Stimulated activated CD8-positive, alpha-beta memory T cell treated with anti-CD3 and anti-CD28 coated beads, Interleukin-4, amount 100 ng/mL, for 4 hours (primary cell): ENCODE measurements around the gene CABLES1.

Experiments used
- DNase-seq, 2 donors: peaks; one replicate each; pipeline ENCODE4 v3.0.0-alpha.2; 2020; ENCODE audit warnings: low read depth in 2 of 2, low spot score in 1 of 2

The CABLES1 gene

DNA sequence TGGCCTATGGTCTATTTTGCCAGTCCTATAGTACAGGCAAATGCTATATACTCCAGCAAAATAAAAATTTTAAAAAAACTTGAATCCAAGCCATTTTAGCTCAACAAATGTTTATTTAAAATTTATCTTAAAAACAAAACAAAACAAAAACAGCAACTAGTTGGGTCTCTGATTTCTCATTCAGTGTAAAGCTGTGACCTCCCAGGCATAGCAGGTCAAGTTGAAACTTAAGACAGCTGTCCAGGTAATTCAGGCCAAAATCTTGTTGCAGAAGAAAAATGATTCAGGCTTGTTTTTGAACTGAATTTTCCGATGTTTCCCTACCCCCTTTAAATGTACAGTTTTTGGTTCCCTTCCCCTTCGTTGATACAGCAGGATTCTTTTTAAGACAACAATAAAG is 58.5 kb downstream of the CABLES1 start:
- DNase-seq, result no peak

DNA sequence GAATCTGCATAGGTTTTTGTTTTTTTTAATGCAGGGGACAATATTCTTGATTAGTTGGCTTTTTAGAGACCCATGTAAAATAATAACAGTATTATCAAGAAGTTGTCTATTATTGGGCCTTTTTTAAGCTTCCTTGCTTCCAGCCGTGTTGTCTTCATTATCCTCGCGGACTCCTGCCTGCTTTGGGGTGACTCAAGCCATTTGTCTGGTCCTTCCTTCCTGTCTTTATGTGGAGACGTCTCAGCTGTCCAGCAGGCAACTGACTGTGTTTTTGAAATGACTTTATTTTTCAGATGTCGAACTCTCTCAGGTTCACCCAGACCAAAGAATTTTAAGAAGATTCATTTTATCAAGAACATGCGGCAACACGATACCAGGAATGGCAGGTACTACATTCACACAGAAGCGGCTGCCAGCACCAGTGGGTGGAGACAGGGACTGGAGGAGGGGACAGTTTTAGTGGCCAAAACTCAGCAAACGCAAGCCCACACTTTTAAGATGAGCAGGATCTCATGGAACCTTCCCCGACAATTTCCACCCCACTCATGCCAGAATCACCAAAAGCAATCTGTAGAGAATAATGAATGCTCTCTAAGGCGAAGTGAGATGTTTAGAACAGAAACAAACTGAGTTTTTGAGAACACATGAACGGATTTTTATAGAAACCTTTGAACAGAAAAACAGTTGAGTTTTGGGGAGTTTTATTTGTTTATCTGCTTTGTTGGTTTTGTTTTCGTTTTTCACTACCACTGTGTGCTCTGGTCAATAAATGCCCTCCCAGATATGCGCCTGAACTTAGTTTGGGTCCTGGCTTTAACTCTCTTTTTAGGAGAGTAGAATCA is 59.1 kb downstream of the CABLES1 start:
- no peak for DNase-seq

- DNase-seq, result no peak
Observed at GRCh38 chr18:23194997-23195957, 60.0 kb downstream of the CABLES1 start.

GRCh38 chr18:23196119-23197007 is 61.1 kb downstream of the CABLES1 start:
- DNase-seq, result no peak

DNA sequence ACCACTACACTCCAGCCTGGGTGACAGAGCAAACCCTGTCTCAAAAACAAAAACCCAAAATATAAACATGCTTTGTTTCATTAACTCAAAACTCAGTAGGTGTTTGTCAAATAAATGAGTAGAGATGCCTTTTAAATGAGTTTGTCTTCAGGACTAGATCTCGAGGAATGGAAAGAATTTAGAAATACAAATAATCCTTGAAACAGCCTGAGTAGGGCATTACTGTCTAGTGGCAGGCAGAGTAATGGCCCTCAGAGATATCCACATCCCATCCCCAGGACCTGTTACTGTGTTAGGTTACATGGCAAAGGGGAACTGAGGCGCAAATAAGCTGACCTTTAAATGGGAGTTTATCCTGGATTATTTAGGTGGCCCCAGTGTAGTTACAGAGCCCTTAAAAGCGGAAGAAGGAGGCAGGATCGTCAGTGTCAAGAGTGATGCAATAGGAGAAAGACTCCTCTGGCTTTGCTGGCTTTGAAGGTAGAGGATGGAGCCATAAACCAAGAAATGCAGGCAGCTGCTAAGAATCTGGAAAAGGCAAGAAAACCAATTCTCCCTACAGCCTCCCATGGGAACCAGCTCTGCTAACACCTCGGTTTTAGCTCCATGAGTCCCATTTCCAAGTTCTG is 63.0 kb downstream of the CABLES1 start:
- DNase-seq, result no peak

DNA sequence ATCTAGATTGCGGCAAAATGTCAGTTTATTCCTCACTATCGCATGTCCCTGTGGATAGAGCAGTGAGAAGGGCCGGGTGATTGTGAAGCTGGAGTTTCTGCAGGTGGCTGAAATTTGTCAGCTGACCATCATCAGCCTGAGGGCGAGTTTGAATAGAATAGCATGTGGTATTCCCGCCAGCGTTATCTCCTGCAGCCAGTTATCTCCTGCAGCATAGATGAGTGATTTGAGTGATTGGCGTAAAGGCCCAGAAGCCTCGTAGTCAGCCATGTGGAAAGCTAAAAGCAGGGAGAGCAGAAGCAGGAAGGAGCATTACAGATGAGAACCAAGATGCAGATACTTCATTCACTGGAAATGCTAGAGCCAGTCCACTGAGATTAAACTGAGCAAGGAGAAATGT is 65.5 kb downstream of the CABLES1 start:
- no peak for DNase-seq

GRCh38 chr18:23201741-23202140 is 66.5 kb downstream of the CABLES1 start:
- no peak for DNase-seq

DNA sequence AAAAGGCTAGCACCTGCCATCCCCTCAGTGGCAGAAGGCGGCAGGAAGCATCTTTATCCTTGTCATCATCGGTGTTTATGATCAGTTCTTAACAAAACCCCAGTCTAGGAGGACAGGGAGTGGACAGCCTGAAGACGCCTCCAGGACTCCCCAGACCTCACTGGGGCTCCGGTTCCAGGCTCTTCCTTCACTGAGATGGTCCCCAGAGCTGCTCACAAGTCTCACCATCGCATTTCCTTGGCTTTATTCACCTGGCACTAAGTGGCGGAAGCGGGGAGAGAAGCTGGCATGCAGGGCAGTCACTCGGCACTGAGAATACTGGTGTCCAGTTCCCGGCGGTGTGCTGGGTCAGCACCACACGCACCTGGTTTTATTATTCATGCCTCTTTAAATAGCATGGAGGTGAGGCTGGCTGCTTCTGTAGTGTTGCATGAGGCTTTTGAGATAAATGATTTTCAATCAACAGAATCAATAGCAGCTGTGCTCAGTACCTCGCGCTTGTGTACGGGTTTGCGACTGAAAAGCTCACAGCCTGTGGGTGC is 68.7 kb downstream of the CABLES1 start:
- DNase-seq, result no peak

GRCh38 chr18:23204589-23205235 is 69.4 kb downstream of the CABLES1 start:
- no peak for DNase-seq

DNA sequence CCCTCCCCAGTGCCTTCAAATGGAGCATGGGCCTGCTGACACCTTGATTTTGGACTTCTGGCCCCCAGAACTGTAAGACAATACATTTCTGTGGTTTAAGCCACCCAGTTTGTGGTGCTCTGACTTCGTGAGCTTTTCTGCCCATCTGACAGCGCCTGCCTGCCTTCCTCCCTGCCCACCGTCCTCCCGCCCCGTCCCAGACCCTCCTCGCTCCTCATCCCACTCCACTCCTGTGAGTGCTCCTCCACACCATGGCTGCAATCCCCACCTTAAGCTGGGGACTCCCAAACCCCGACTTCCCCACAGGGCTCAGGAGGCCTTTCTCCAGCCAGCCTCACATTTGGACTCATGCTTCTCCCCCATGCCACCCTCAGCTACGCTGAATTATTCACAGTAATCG is 70.7 kb downstream of the CABLES1 start:
- DNase-seq, result no peak

DNA sequence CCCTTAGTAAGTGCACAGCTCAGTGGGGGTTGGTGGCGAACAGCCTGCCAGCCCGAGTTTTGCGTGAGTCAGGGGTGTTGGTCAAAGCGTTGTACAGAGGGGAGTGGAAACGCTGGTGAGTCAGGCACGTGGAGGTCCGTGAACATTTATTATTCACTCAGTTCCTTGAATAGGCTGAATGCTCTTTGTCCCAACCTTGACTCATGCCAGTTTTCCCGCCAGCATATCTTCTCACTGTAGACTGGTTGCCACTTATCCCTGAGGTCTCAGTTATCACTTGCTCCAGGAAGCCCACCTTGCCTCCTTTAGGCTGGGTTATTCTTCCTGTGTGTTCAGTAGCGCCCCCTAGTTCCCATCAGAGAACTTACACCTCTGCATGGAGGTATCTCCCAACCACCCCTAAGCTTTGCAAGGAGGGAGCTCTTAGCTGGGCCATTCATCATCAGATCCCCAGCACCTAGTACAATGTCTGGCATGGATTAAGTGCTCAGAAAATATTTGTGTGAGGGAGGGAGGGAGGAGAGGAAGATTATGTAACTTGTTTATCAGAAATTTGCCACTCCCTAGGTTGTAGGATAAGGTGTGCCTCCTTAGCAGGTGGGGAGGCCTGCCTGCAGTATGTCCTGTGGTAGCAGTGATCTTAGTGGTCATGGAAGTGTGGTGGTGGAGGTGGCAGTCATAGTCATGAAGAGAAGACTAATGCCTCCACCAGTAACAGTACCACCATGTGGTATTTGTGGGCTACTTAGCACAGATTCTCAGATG is 72.1 kb downstream of the CABLES1 start:
- no peak for DNase-seq

DNA sequence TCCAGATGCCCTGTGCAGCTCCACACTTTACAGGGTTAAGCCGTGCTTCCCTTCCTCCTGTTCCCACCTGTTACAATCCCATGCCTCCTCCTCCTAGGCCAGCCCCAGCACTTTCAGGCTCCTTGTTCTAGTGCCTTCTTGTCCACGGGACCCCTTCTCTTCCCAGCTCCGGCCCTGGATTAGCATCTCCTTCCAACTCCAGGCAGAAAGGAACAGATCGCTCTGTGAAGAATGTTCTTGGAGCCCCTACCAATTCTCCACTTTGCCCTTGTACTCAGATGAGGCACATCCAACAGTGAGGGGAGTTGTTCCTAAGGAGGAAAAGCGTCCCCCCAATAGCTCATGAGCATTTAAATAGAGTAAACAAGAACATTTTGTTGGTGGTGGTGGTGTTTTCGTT is 72.7 kb downstream of the CABLES1 start:
- DNase-seq, result no peak

DNA sequence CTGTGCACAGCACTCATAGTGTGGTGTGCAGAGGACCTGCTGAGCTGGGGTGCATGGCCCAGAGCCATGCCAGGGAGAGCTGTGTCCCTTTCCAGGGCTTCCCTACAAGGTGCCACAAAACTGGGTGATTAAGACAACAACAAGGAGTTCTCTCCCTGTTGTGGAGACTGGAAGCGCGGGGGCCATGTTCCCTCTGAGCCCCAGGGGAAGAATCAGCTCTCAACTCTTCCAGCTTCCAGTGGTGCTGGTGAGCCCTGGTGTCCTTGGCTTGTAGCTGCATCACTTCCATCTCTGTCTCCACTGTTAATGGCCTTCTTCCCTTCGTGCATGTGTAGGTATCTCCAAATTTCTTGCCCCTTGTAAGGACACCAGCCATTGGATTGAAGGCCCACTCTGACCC is 73.3 kb downstream of the CABLES1 start:
- no peak for DNase-seq

DNA sequence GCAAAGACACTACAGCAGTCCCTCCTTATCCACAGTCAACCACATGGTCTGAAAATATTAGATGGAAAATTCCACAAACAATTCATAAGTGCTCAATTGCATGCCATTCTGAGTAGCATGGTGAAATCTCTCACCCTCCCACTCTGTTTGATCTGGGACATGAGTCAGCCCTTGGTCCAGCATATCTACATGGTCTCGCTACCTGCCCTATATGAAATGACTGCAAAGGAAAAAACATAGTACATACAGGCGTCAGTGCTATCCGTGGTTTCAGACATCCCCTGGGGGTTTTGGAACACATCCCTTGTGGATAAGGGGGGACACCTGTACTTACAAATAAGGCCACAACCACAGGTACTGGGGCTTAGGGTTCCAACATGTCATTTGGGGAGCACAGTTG is 73.7 kb downstream of the CABLES1 start:
- DNase-seq, result no peak

DNA sequence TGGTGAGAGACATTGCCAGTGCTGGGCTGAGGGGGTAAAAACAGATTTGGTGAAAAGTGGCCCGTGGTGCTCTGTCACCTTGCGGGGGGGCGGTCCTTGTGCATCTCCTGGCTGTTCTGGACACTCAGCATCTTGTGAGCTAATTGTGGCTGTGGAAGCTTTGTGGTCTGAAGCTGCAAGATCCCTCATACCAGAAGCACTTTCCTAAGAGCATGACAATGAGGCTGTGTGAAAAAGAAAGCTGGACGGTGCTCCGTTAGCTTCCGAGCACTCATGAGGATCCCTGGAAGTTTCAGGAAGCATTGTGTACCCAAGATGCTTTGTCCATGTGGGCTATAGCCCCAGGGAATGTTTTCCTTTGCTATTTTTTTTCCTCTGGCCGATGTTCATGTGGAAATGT is 74.5 kb downstream of the CABLES1 start:
- no peak for DNase-seq

DNA sequence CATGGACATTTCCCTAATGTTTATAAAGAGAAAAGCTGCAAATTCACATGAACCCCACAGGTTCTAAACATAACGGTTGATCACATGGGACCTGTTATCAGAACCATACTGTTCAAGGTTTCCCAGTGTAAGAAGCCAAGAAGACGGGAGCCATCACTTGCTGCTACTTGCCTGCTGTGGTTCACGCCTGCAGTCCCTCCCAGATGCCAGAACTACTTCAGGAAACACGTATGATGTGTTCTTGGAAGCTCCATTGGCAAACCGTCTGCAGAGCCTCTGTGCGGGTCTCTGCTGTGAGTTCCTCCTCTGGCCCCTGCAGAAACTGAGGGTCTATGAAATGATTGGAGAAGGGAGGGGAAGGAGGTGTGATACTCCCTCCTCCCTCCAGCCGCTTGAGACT is 75.2 kb downstream of the CABLES1 start:
- no peak for DNase-seq

DNA sequence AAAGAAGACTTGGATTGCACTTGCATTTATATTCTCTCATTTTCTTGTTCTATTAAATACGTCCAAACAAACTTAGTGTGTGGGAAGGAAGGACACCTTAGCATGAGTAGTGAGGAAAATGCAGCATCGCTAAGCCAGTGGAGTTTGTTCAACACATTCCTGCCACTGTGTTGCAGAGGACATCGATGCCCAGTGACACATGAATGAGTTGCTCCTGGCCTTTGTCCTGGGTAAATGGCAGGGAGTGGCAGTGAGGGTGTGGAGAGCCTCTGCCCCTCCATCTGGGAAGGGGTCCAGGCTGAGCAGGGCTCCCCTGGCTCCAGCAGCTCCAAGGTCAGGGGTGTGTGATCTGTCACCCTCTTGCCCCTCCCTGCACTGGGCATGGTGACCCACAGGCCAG is 75.9 kb downstream of the CABLES1 start:
- DNase-seq, result no peak

GRCh38 chr18:23212161-23212560 is 76.9 kb downstream of the CABLES1 start:
- no peak for DNase-seq

- no peak for DNase-seq
Observed at GRCh38 chr18:23213200-23213599, 77.9 kb downstream of the CABLES1 start.
